ENCODE data around the gene ATP4A.
"Not testable (repeated sequence)": the region's sequence is repeated elsewhere in the genome, so short reads cannot be mapped to it uniquely, and the experiment has no call there.

The ATP4A gene

GRCh38 chr19:35563207-35563829, at the start of gene ATP4A:
Gene ATP4A, minus strand, starts transcription at chr19:35563658. Its CDS starts 29 bp downstream, at chr19:35563629.
- no peak for DNase-seq (ENCODE audit: low read depth)

GRCh38 chr19:35612559-35613321, 49.3 kb upstream of the ATP4A start, which contains the start of gene HAUS5:
Gene HAUS5, plus strand, starts transcription at chr19:35612735. Its CDS starts 60 bp downstream, at chr19:35612795.
- DNase-seq (ENCODE audit: low read depth), result peak; percentile 87

GRCh38 chr19:35612224-35612558, 48.7 kb upstream of the ATP4A start:
- DNase-seq (ENCODE audit: low read depth), result no peak

- no peak for DNase-seq (ENCODE audit: low read depth)
Observed at GRCh38 chr19:35609851-35610353, 46.4 kb upstream of the ATP4A start.

- peak; percentile 25 for DNase-seq (ENCODE audit: low read depth)
Observed at GRCh38 chr19:35608251-35608650, 44.8 kb upstream of the ATP4A start.

GRCh38 chr19:35607661-35608060, 44.2 kb upstream of the ATP4A start:
- DNase-seq (ENCODE audit: low read depth), result no peak

- DNase-seq (ENCODE audit: low read depth), result not testable (repeated sequence)
Observed at GRCh38 chr19:35607170-35607569, 43.7 kb upstream of the ATP4A start.

- DNase-seq (ENCODE audit: low read depth), result not testable (repeated sequence)
Observed at GRCh38 chr19:35604436-35604835, 41.0 kb upstream of the ATP4A start.

- DNase-seq (ENCODE audit: low read depth), result no peak
Observed at GRCh38 chr19:35601971-35602370, 38.5 kb upstream of the ATP4A start.

GRCh38 chr19:35596366-35596999, 33.0 kb upstream of the ATP4A start:
- peak; percentile 21 for DNase-seq (ENCODE audit: low read depth)

GRCh38 chr19:35595928-35596327, 32.5 kb upstream of the ATP4A start:
- no peak for DNase-seq (ENCODE audit: low read depth)

GRCh38 chr19:35595026-35595425, 31.6 kb upstream of the ATP4A start:
- DNase-seq (ENCODE audit: low read depth), result not testable (repeated sequence)

- DNase-seq (ENCODE audit: low read depth), result peak; percentile 51
Observed at GRCh38 chr19:35592226-35592625, 28.8 kb upstream of the ATP4A start.

- DNase-seq (ENCODE audit: low read depth), result no peak
Observed at GRCh38 chr19:35590875-35591274, 27.4 kb upstream of the ATP4A start.

- peak; percentile 40 for DNase-seq (ENCODE audit: low read depth)
Observed at GRCh38 chr19:35587321-35587720, 23.9 kb upstream of the ATP4A start.

GRCh38 chr19:35585848-35586247, 22.4 kb upstream of the ATP4A start, which contains the start of gene PMIS2:
Gene PMIS2, plus strand, starts transcription at chr19:35586173. Its CDS starts 87 bp downstream, at chr19:35586260.
- DNase-seq (ENCODE audit: low read depth), result peak; percentile 9

GRCh38 chr19:35582760-35583159, 19.3 kb upstream of the ATP4A start:
- DNase-seq (ENCODE audit: low read depth), result no peak

- no peak for DNase-seq (ENCODE audit: low read depth)
Observed at GRCh38 chr19:35578707-35579106, 15.2 kb upstream of the ATP4A start.

- no peak for DNase-seq (ENCODE audit: low read depth)
Observed at GRCh38 chr19:35577918-35578317, 14.5 kb upstream of the ATP4A start.

GRCh38 chr19:35571406-35571965, 8.0 kb upstream of the ATP4A start:
- no peak for DNase-seq (ENCODE audit: low read depth)

- DNase-seq (ENCODE audit: low read depth), result no peak
Observed at GRCh38 chr19:35569281-35569781, 5.9 kb upstream of the ATP4A start.

GRCh38 chr19:35566738-35567137, 3.3 kb upstream of the ATP4A start:
- DNase-seq (ENCODE audit: low read depth), result no peak
